PC-9 (cell line): ENCODE measurements around the gene ZFR. TPM values are rescaled to one million over a fixed set of nuclear protein-coding genes. Genes with fewer than 3 reads are reported as not detected.
A peak's percentile ranks its signal among the peaks of the same experiment; 100 is the strongest.

Source experiments
- BruUV-seq: library from RNA; stranded (reverse); fragments of 400-500 nt; replicated peaks from 2 replicates; lab custom pipeline; 2021; lab: Mats Ljungman, UMichigan
- CTCF ChIA-PET: fragments of 300-600 bp; sonication (Branson Sonifier 250); formaldehyde crosslinking; loops from one replicate; lab custom pipeline; 2022; ENCODE audit warnings: antibody characterized with exemption; lab: Charles Lee
- POLR2A ChIA-PET: fragments of 300-600 bp; sonication (Branson Sonifier 250); formaldehyde crosslinking; loops from one replicate; lab custom pipeline; 2022; ENCODE audit warnings: antibody characterized with exemption; ENCODE audit not compliant: unreplicated experiment; lab: Charles Lee
- DNase-seq, 2 experiments: peaks; one replicate each; pipeline versions ENCODE4 v3.0.0 to v3.0.0-alpha.2; 2015 to 2022; ENCODE audit warnings: mixed read lengths in 1 of 2
- H2AFZ ChIP-seq: fragments of 200-600 bp; sonication (generic); 2 replicates; pipeline ENCODE4 v1.8.1; 2017; ENCODE audit warnings: antibody characterized with exemption
- H3F3A ChIP-seq: fragments of 200-600 bp; sonication (generic); 2 replicates; pipeline ENCODE4 v1.8.1; 2017; ENCODE audit warnings: antibody characterized with exemption, mild to moderate bottlenecking, low read depth; ENCODE audit not compliant: insufficient read depth
- H3K27ac ChIP-seq: fragments of 200-600 bp; sonication (generic); 2 replicates; pipeline ENCODE4 v1.6.1; 2016; ENCODE audit warnings: mixed run types
- H3K27me3 ChIP-seq: fragments of 200-600 bp; sonication (generic); 2 replicates; pipeline ENCODE4 v1.6.1; 2016; ENCODE audit warnings: low read depth, mixed run types; ENCODE audit not compliant: insufficient read depth
- H3K36me3 ChIP-seq: fragments of 200-600 bp; sonication (generic); 2 replicates; pipeline ENCODE4 v1.6.1; 2016; ENCODE audit warnings: low read depth, mixed run types
- H3K4me1 ChIP-seq: fragments of 200-600 bp; sonication (generic); replicated peaks from 2 replicates; pipeline ENCODE4 v1.6.1; 2016; ENCODE audit warnings: mixed run types; ENCODE audit not compliant: insufficient read depth
- H3K4me2 ChIP-seq: fragments of 200-600 bp; sonication (generic); 2 replicates; pipeline ENCODE4 v1.6.1; 2017; ENCODE audit warnings: mixed run types
- H3K4me3 ChIP-seq: fragments of 200-600 bp; sonication (generic); 2 replicates; pipeline ENCODE4 v1.6.1; 2016; ENCODE audit warnings: mixed run types
- H3K79me2 ChIP-seq: fragments of 200-600 bp; sonication (generic); 2 replicates; pipeline ENCODE4 v1.6.1; 2017; ENCODE audit warnings: low read depth, mixed run types
- H3K9me2 ChIP-seq: fragments of 200-600 bp; sonication (generic); 2 replicates; pipeline ENCODE4 v1.8.1; 2017; ENCODE audit warnings: mild to moderate bottlenecking; ENCODE audit not compliant: insufficient read depth
- H3K9me3 ChIP-seq: fragments of 200-600 bp; sonication (generic); 2 replicates; pipeline ENCODE4 v1.8.1; 2016; ENCODE audit warnings: low read depth; ENCODE audit not compliant: insufficient read depth
- H4K20me1 ChIP-seq: fragments of 200-600 bp; sonication (generic); 2 replicates; pipeline ENCODE4 v1.8.1; 2017; ENCODE audit not compliant: insufficient read depth
- CTCF ChIP-seq: fragments of 200-600 bp; sonication (generic); conservative IDR thresholded peaks from 2 replicates; pipeline ENCODE4 v1.6.1; 2017; ENCODE audit warnings: mixed run types, antibody characterized with exemption, mild to moderate bottlenecking, moderate library complexity
- EZH2 ChIP-seq: fragments of 200-600 bp; sonication (generic); IDR thresholded peaks from 2 replicates; pipeline ENCODE4 v1.8.0; 2017; ENCODE audit warnings: antibody characterized with exemption, low read depth
- intact Hi-C: fragments of 100-400 bp; cut with micrococcal nuclease; formaldehyde crosslinking; loops from one replicate; pipeline ENCODE4 v1.10.0; 2022; ENCODE audit not compliant: unreplicated experiment
- total RNA-seq: library from RNA; stranded (reverse); gene quantifications from 2 replicates; pipeline ENCODE4 v1.2.3, GENCODE V29; 2021

Gene ZFR
- total RNA-seq, 1 experiment from 2014 or later: 69.2 TPM

GRCh38 chr5:32394981-32395380, 49.6 kb downstream of the ZFR start:
- no peak for TF ChIP-seq CTCF
- TF ChIP-seq EZH2: no peak
- Histone ChIP-seq H3K27me3 (no peaks in the 10 kb centered on the region), H3K27ac (no peak overlapping the region), H3K4me2 (no peak overlapping the region), H3K4me1 (no peaks in the 10 kb centered on the region), H3F3A (peaks cover 20% of the 10 kb centered on the region), H4K20me1 (peaks cover 7% of the 10 kb centered on the region), H3K9me2 (no peaks in the 10 kb centered on the region), H3K9me3 (no peaks in the 10 kb centered on the region), H3K79me2 (no peaks in the 10 kb centered on the region; the same call in 1 of the 2 replicates), H3K36me3 (peaks cover 78% of the 10 kb centered on the region), H3K4me3 (no peak overlapping the region), H2AFZ (no peak overlapping the region)
- ChIA-PET CTCF (no interaction called here), POLR2A (no interaction called here)
- BruUV-seq: no TSS peak
- DNase-seq: no peak
- intact Hi-C loops: loop anchor here (5.0 kb wide), 1 partner anchor 192 kb away; the partner anchor contains the start of gene SUB1

GRCh38 chr5:32392039-32392438, 52.5 kb downstream of the ZFR start:
- Histone ChIP-seq H3F3A (peaks cover 20% of the 10 kb centered on the region), H3K4me3 (no peak overlapping the region), H3K4me2 (no peak overlapping the region), H4K20me1 (peaks cover 22% of the 10 kb centered on the region; the same call in 1 of the 2 replicates), H3K27ac (no peak overlapping the region), H3K36me3 (peaks cover 86% of the 10 kb centered on the region), H3K9me2 (no peaks in the 10 kb centered on the region), H3K27me3 (no peaks in the 10 kb centered on the region), H3K79me2 (no peaks in the 10 kb centered on the region; the same call in 1 of the 2 replicates), H2AFZ (no peak overlapping the region), H3K4me1 (no peaks in the 10 kb centered on the region), H3K9me3 (no peaks in the 10 kb centered on the region)
- POLR2A ChIA-PET: no interaction called here
- no TSS peak for BruUV-seq
- intact Hi-C loops: loop anchor here (5.0 kb wide), 1 partner anchor 195 kb away; the partner anchor contains the start of gene SUB1
- TF ChIP-seq EZH2 (no peak), CTCF (no peak)
- CTCF ChIA-PET: interaction anchor here (0.7 kb wide), 1 partner anchor 145 kb away, joined by 3 read pairs; no protein-coding TSS in a partner anchor
- no peak for DNase-seq

- Histone ChIP-seq H3K79me2 (no peaks in the 10 kb centered on the region; the same call in 1 of the 2 replicates), H3F3A (peaks cover 20% of the 10 kb centered on the region), H3K27me3 (no peaks in the 10 kb centered on the region), H3K4me2 (no peak overlapping the region), H3K9me3 (no peaks in the 10 kb centered on the region), H3K4me3 (no peak overlapping the region), H4K20me1 (peaks cover 22% of the 10 kb centered on the region; the same call in 1 of the 2 replicates), H3K36me3 (peaks cover 84% of the 10 kb centered on the region), H3K9me2 (no peaks in the 10 kb centered on the region), H3K27ac (peak overlapping the region; percentile 49), H2AFZ (no peak overlapping the region), H3K4me1 (no peaks in the 10 kb centered on the region)
- ChIA-PET POLR2A (interaction anchor here (0.5 kb wide), 1 partner anchor 54 kb away, joined by 4 read pairs; the partner anchor contains the start of gene ZFR), CTCF (interaction anchor here (0.5 to 1.8 kb wide), 2 partner anchors 199 to 508 kb away, joined by 6 to 12 read pairs; no protein-coding TSS in a partner anchor)
- no peak for TF ChIP-seq EZH2
- no peak for TF ChIP-seq CTCF
- no TSS peak for BruUV-seq
- peak; percentile 47 to 66 for DNase-seq
- intact Hi-C loops: loop anchor here (5.0 kb wide), 1 partner anchor 196 kb away; the partner anchor contains the start of gene SUB1
These were observed 53.5 kb downstream of the ZFR start for GRCh38 chr5:32390819-32391591.
